HEK293 (cell line): ENCODE measurements around the gene SH3BGRL3.

Source experiments
- CTCF ChIA-PET: fragments of 350-600 bp; formaldehyde crosslinking; extraction: SDS; loops from one replicate; lab custom pipeline; 2021; ENCODE audit warnings: antibody characterized with exemption; lab: Yijun Ruan, JAX
- POLR2A ChIA-PET: fragments of 300-600 bp; formaldehyde crosslinking; extraction: SDS; loops from one replicate; lab custom pipeline; 2020; ENCODE audit warnings: antibody characterized with exemption, inconsistent platforms; lab: Yijun Ruan, JAX
- H3K27ac ChIP-seq: fragments of 200-500 bp; sonication (Bioruptor generic); 2 replicates; pipeline ENCODE4 v1.5.1; 2014; ENCODE audit warnings: low read depth, low read length, control low read depth, inconsistent platforms; ENCODE audit errors: extremely low read depth
- H3K36me3 ChIP-seq, 2 experiments: fragments of 200-500 bp in 1 of 2; sonication (Bioruptor generic) in 1 of 2; 1 replicate in 1 of 2; 2 replicates in 1 of 2; pipeline ENCODE4 v1.5.1; 2014 to 2017; ENCODE audit warnings: inconsistent platforms in 2 of 2, low read length in 2 of 2; ENCODE audit not compliant: control insufficient read depth in 2 of 2, insufficient read depth in 1 of 2
- H3K4me1 ChIP-seq: fragments of 200-500 bp; sonication (Bioruptor generic); 2 replicates; pipeline ENCODE4 v1.5.1; 2014; ENCODE audit warnings: mild to moderate bottlenecking, low read length, inconsistent platforms; ENCODE audit not compliant: control insufficient read depth, insufficient read depth
- H3K4me3 ChIP-seq: 2 replicates; pipeline ENCODE4 v1.5.1; 2011; ENCODE audit warnings: low read depth, mild to moderate bottlenecking, control low read depth, low read length, moderate library complexity
- H3K9me3 ChIP-seq: fragments of 200-500 bp; sonication (Bioruptor generic); 2 replicates; pipeline ENCODE4 v1.5.1; 2014; ENCODE audit warnings: low read depth, low read length, inconsistent platforms; ENCODE audit not compliant: control insufficient read depth, insufficient read depth
- BCL11A ChIP-seq: fragments of 450-650 bp; formaldehyde crosslinking; IDR thresholded peaks from 2 replicates; pipeline ENCODE4 v1.5.1; 2016; ENCODE audit warnings: low read depth, missing biosample characterization, missing genetic modification characterization
- MZF1 ChIP-seq: fragments of 450-650 bp; formaldehyde crosslinking; IDR thresholded peaks from 2 replicates; pipeline ENCODE4 v1.5.1; 2017; ENCODE audit warnings: missing biosample characterization, missing genetic modification characterization, borderline replicate concordance
- TRIM28 ChIP-seq: IDR thresholded peaks from 2 replicates; pipeline ENCODE4 v1.6.1; 2011; ENCODE audit warnings: low read length, control low read depth, borderline replicate concordance
- ZBTB17 ChIP-seq: fragments of 450-650 bp; formaldehyde crosslinking; IDR thresholded peaks from 2 replicates; pipeline ENCODE4 v1.5.1; 2016; ENCODE audit warnings: missing biosample characterization, missing genetic modification characterization
- ZBTB20 ChIP-seq: fragments of 450-650 bp; formaldehyde crosslinking; IDR thresholded peaks from 2 replicates; pipeline ENCODE4 v1.5.1; 2016; ENCODE audit warnings: missing biosample characterization, missing genetic modification characterization
- ZNF121 ChIP-seq: fragments of 450-650 bp; formaldehyde crosslinking; IDR thresholded peaks from 2 replicates; pipeline ENCODE4 v1.5.1; 2016; ENCODE audit warnings: missing biosample characterization, missing genetic modification characterization
- ZNF146 ChIP-seq: fragments of 450-650 bp; formaldehyde crosslinking; IDR thresholded peaks from 2 replicates; pipeline ENCODE4 v1.5.1; 2016; ENCODE audit warnings: missing biosample characterization, missing genetic modification characterization
- ZNF157 ChIP-seq: fragments of 450-650 bp; formaldehyde crosslinking; IDR thresholded peaks from 2 replicates; pipeline ENCODE4 v1.5.1; 2016; ENCODE audit warnings: missing biosample characterization, missing genetic modification characterization
- ZNF23 ChIP-seq: fragments of 450-650 bp; formaldehyde crosslinking; IDR thresholded peaks from 2 replicates; pipeline ENCODE4 v1.5.1; 2016; ENCODE audit warnings: missing biosample characterization, missing genetic modification characterization, borderline replicate concordance
- ZNF324 ChIP-seq: fragments of 450-650 bp; formaldehyde crosslinking; IDR thresholded peaks from 2 replicates; pipeline ENCODE4 v1.5.1; 2016; ENCODE audit warnings: missing biosample characterization, missing genetic modification characterization
- ZNF341 ChIP-seq: fragments of 450-650 bp; formaldehyde crosslinking; IDR thresholded peaks from 2 replicates; pipeline ENCODE4; 2016; ENCODE audit warnings: low read depth, missing biosample characterization, missing genetic modification characterization
- ZNF354C ChIP-seq: fragments of 450-650 bp; formaldehyde crosslinking; IDR thresholded peaks from 2 replicates; pipeline ENCODE4 v1.5.1; 2016; ENCODE audit warnings: missing biosample characterization, missing genetic modification characterization, low read depth, borderline replicate concordance
- ZNF366 ChIP-seq: fragments of 450-650 bp; formaldehyde crosslinking; conservative IDR thresholded peaks from 2 replicates; pipeline ENCODE4 v1.5.1; 2016; ENCODE audit warnings: missing biosample characterization, missing genetic modification characterization
- ZNF560 ChIP-seq: fragments of 450-650 bp; formaldehyde crosslinking; IDR thresholded peaks from 2 replicates; pipeline ENCODE4 v1.5.1; 2017; ENCODE audit warnings: missing biosample characterization, missing genetic modification characterization, borderline replicate concordance
- TF ChIP-seq, protein P1 (sequence below): fragments of 450-650 bp; formaldehyde crosslinking; IDR thresholded peaks from 2 replicates; pipeline ENCODE4 v1.5.1; 2016; ENCODE audit warnings: missing biosample characterization, missing genetic modification characterization
- TF ChIP-seq, protein P2 (sequence below): fragments of 450-650 bp; formaldehyde crosslinking; IDR thresholded peaks from 2 replicates; pipeline ENCODE4 v1.5.1; 2016; ENCODE audit warnings: missing biosample characterization, missing genetic modification characterization
- TF ChIP-seq, protein P3 (sequence below): sonication (generic); formaldehyde crosslinking; IDR thresholded peaks from 2 replicates; pipeline ENCODE4 v1.8.1; 2022; ENCODE audit warnings: mild to moderate bottlenecking, moderate library complexity, missing genetic modification reagents
- TF ChIP-seq, protein P4 (sequence below): fragments of 450-650 bp; formaldehyde crosslinking; IDR thresholded peaks from 2 replicates; pipeline ENCODE4 v1.5.1; 2017; ENCODE audit warnings: missing biosample characterization, missing genetic modification characterization
- TF ChIP-seq, protein P5 (sequence below): fragments of 450-650 bp; formaldehyde crosslinking; IDR thresholded peaks from 2 replicates; pipeline ENCODE4 v1.5.1; 2016; ENCODE audit warnings: missing biosample characterization, missing genetic modification characterization
- TF ChIP-seq, protein P6 (sequence below): fragments of 450-650 bp; formaldehyde crosslinking; IDR thresholded peaks from 2 replicates; pipeline ENCODE4 v1.5.1; 2016; ENCODE audit warnings: missing biosample characterization, missing genetic modification characterization

SH3BGRL3 gene

DNA sequence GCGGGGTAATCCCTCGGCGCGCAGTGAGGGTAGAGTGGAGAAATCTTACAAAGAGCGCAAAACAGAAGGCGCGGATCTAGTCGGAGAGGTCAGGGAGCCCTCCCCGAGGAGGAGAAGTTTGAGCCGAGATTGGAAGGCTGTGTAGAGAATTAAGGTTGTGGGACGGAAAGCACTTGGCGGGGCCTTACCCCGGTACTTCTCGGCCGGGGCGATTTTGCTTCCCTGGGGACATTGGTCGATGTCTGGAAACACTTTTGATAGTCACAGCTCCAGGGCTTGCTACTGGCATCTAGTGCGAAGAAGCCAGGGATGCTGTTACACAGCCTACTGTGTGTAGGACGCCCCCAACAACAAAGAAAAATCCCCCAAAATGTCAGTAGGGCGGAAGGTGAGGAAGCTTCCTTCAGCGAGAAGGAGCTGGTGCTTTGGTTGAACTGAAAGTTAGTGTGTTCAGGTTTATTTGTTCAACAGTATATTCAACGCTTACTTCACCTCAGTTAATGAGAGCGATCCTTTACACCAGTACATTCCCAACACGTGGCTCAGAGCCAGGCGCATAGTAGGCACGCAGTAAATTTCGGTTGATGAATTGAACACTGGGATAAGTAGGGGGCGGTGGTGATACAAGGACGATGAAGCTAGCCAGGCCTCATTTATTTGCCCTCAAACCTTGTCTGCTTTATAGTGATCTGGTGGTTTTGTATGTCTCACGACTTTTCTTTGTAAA lies 45.1 kb upstream of the SH3BGRL3 start (continued):
- TF ChIP-seq, protein P1, sequence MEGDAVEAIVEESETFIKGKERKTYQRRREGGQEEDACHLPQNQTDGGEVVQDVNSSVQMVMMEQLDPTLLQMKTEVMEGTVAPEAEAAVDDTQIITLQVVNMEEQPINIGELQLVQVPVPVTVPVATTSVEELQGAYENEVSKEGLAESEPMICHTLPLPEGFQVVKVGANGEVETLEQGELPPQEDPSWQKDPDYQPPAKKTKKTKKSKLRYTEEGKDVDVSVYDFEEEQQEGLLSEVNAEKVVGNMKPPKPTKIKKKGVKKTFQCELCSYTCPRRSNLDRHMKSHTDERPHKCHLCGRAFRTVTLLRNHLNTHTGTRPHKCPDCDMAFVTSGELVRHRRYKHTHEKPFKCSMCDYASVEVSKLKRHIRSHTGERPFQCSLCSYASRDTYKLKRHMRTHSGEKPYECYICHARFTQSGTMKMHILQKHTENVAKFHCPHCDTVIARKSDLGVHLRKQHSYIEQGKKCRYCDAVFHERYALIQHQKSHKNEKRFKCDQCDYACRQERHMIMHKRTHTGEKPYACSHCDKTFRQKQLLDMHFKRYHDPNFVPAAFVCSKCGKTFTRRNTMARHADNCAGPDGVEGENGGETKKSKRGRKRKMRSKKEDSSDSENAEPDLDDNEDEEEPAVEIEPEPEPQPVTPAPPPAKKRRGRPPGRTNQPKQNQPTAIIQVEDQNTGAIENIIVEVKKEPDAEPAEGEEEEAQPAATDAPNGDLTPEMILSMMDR: peak; percentile 27
- TF ChIP-seq MZF1 (tag by site-specific recombination): peak; percentile 27; the same call in 1 of the 2 replicates
- TF ChIP-seq, all 188 proteins: peak for 12

DNA sequence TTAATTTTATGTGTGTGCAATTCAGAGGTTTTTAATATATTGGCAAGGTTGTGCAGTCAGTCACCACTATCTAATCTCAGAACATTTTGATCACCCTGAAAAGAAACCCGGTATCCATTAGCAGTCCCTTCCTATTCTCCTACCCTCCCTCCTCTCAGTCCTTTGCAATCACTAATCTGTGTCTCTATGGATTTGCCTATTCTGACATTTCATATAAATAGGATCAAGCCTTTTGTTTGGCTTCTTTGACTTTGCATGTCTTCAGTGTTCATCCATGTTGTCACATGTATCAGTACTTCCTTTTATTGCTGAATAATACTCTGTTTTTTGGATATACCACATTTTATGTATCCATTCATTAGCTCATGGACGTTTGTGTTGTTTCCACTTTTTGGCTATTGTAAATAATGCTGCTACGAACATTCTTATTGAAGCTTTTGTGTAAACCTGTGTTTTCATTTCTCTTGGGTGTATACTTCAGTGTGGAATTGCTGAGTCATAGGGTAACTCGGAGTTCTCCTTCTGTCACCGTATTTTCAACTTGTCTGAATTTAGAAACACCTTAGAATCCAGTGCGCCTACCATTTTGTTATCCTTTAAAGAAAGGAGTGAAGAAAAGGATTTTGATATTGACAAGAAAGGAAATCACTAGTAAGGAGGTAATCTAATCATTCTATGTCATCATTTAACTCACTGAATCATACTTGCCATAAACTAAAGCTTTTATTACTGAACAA lies 42.5 kb upstream of the SH3BGRL3 start:
- H3K4me3 ChIP-seq: no peak overlapping the region
- no peaks in the 10 kb centered on the region for H3K9me3 ChIP-seq
- H3K27ac ChIP-seq: no peak overlapping the region
- peaks cover 8 to 10% of the 10 kb centered on the region in 2 experiments; a peak in 2 of 3 replicates for H3K36me3 ChIP-seq
- H3K4me1 ChIP-seq: no peaks in the 10 kb centered on the region
- ChIA-PET CTCF (interaction anchor here (0.6 to 2.1 kb wide), 6 partner anchors 10 to 658 kb away, joined by 3 to 7 read pairs (median 4); partner anchors contain the start of gene CATSPER4), POLR2A (no interaction called here)
- TF ChIP-seq ZNF23 (tag by site-specific recombination) (no peak), ZNF157 (tag by site-specific recombination) (no peak), ZNF560 (tag by site-specific recombination) (no peak), ZNF354C (tag by site-specific recombination) (no peak), ZBTB17 (tag by site-specific recombination) (peak; percentile 84), TRIM28 (0 out of 2 replicates have a peak, but pooled peaks have one; percentile 29), ZNF121 (tag by site-specific recombination) (no peak), ZNF324 (tag by site-specific recombination) (no peak), ZBTB20 (tag by site-specific recombination) (no peak), MZF1 (tag by site-specific recombination) (no peak), BCL11A (tag by site-specific recombination) (no peak), ZNF366 (tag by site-specific recombination) (0 out of 2 replicates have a peak, but pooled peaks have one; percentile 15), ZNF146 (peak; percentile 47), ZNF341 (no peak)
- TF ChIP-seq, protein P2, sequence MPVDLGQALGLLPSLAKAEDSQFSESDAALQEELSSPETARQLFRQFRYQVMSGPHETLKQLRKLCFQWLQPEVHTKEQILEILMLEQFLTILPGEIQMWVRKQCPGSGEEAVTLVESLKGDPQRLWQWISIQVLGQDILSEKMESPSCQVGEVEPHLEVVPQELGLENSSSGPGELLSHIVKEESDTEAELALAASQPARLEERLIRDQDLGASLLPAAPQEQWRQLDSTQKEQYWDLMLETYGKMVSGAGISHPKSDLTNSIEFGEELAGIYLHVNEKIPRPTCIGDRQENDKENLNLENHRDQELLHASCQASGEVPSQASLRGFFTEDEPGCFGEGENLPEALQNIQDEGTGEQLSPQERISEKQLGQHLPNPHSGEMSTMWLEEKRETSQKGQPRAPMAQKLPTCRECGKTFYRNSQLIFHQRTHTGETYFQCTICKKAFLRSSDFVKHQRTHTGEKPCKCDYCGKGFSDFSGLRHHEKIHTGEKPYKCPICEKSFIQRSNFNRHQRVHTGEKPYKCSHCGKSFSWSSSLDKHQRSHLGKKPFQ (tag by site-specific recombination): no peak
- TF ChIP-seq, protein P3, sequence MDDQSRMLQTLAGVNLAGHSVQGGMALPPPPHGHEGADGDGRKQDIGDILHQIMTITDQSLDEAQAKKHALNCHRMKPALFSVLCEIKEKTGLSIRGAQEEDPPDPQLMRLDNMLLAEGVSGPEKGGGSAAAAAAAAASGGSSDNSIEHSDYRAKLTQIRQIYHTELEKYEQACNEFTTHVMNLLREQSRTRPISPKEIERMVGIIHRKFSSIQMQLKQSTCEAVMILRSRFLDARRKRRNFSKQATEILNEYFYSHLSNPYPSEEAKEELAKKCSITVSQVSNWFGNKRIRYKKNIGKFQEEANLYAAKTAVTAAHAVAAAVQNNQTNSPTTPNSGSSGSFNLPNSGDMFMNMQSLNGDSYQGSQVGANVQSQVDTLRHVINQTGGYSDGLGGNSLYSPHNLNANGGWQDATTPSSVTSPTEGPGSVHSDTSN (CRISPR knock-in tag): no peak
- TF ChIP-seq, protein P4, sequence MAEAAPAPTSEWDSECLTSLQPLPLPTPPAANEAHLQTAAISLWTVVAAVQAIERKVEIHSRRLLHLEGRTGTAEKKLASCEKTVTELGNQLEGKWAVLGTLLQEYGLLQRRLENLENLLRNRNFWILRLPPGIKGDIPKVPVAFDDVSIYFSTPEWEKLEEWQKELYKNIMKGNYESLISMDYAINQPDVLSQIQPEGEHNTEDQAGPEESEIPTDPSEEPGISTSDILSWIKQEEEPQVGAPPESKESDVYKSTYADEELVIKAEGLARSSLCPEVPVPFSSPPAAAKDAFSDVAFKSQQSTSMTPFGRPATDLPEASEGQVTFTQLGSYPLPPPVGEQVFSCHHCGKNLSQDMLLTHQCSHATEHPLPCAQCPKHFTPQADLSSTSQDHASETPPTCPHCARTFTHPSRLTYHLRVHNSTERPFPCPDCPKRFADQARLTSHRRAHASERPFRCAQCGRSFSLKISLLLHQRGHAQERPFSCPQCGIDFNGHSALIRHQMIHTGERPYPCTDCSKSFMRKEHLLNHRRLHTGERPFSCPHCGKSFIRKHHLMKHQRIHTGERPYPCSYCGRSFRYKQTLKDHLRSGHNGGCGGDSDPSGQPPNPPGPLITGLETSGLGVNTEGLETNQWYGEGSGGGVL (tag by site-specific recombination): no peak
- TF ChIP-seq, protein P5, sequence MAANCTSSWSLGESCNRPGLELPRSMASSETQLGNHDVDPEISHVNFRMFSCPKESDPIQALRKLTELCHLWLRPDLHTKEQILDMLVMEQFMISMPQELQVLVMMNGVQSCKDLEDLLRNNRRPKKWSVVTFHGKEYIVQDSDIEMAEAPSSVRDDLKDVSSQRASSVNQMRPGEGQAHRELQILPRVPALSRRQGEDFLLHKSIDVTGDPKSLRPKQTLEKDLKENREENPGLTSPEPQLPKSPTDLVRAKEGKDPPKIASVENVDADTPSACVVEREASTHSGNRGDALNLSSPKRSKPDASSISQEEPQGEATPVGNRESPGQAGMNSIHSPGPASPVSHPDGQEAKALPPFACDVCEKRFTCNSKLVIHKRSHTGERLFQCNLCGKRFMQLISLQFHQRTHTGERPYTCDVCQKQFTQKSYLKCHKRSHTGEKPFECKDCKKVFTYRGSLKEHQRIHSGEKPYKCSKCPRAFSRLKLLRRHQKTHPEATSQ (tag by site-specific recombination): no peak
- TF ChIP-seq, protein P6, sequence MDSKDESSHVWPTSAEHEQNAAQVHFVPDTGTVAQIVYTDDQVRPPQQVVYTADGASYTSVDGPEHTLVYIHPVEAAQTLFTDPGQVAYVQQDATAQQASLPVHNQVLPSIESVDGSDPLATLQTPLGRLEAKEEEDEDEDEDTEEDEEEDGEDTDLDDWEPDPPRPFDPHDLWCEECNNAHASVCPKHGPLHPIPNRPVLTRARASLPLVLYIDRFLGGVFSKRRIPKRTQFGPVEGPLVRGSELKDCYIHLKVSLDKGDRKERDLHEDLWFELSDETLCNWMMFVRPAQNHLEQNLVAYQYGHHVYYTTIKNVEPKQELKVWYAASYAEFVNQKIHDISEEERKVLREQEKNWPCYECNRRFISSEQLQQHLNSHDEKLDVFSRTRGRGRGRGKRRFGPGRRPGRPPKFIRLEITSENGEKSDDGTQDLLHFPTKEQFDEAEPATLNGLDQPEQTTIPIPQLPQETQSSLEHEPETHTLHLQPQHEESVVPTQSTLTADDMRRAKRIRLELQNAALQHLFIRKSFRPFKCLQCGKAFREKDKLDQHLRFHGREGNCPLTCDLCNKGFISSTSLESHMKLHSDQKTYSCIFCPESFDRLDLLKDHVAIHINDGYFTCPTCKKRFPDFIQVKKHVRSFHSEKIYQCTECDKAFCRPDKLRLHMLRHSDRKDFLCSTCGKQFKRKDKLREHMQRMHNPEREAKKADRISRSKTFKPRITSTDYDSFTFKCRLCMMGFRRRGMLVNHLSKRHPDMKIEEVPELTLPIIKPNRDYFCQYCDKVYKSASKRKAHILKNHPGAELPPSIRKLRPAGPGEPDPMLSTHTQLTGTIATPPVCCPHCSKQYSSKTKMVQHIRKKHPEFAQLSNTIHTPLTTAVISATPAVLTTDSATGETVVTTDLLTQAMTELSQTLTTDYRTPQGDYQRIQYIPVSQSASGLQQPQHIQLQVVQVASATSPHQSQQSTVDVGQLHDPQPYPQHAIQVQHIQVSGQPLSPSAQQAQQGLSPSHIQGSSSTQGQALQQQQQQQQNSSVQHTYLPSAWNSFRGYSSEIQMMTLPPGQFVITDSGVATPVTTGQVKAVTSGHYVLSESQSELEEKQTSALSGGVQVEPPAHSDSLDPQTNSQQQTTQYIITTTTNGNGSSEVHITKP (tag by site-specific recombination): peak; percentile 38; the same call in 1 of the 2 replicates
